ENCODE measurements around the gene TRIM37. TPM values are rescaled to one million over a fixed set of nuclear protein-coding genes. Genes with fewer than 3 reads are reported as not detected.

TRIM37 gene
- polyA plus RNA-seq, 1 of the 3 experiments (the other 2 are of a cell fraction) = 20.5 TPM

GRCh38 chr17:59002126-59002525 lies 104.6 kb downstream of the TRIM37 start:
- Histone ChIP-seq H3K9ac (no peak overlapping the region), H2AFZ (ENCODE audit: low read depth) (no peak overlapping the region), H3K27me3 (ENCODE audit: insufficient read depth) (no peaks in the 10 kb centered on the region), H3F3A (replicated peaks; ENCODE audit: insufficient read depth) (peaks cover 21% of the 10 kb centered on the region), H3K79me2 (ENCODE audit: insufficient read depth) (no peaks in the 10 kb centered on the region), H3K9me2 (no peaks in the 10 kb centered on the region), H3K9me3 (no peaks in the 10 kb centered on the region), H3K4me3 (ENCODE audit: low read depth in 2 of 2, low read length in 1 of 2) (no peak overlapping the region), H3K4me2 (no peak overlapping the region), H3K4me1 (ENCODE audit: control insufficient read depth in 1 of 2, insufficient read depth in 2 of 2, low read depth in 1 of 2, low read length in 1 of 2) (peaks cover 0 to 5% of the 10 kb centered on the region in 2 experiments; a peak in 2 of 4 replicates), H3K36me3 (replicated peaks in 1 of 2; ENCODE audit: control insufficient read depth in 1 of 2, insufficient read depth in 2 of 2, low read length in 1 of 2) (peaks cover 24 to 35% of the 10 kb centered on the region in 2 experiments), H3K27ac (ENCODE audit: low read depth in 2 of 2, low read length in 1 of 2) (no peak overlapping the region), H4K20me1 (ENCODE audit: insufficient read depth) (no peaks in the 10 kb centered on the region)
- WGBS (ENCODE audit: low lambda C conversion rate) = 94% methylated on average over 3 of the region's 3 CpGs
- POLR2A ChIA-PET = interaction anchor here (0.5 kb wide), 1 partner anchor 303 kb away, joined by 4 read pairs; no protein-coding TSS in a partner anchor
- DNase-seq = no peak
- TF ChIP-seq USF1 (IDR thresholded peaks at IDR 0.05; ENCODE audit: borderline replicate concordance, low read depth) (no peak), PBX3 (IDR thresholded peaks at IDR 0.05) (no peak), NRF1 (IDR thresholded peaks at IDR 0.05; ENCODE audit: low read depth, low read length) (no peak), IRF3 (IDR thresholded peaks at IDR 0.05; ENCODE audit: low read depth, low read length) (no peak), FOXJ3 (CRISPR knock-in tag; IDR thresholded peaks at IDR 0.05) (no peak), NFIC (IDR thresholded peaks at IDR 0.05; ENCODE audit: borderline replicate concordance) (no peak), ZBTB33 (IDR thresholded peaks at IDR 0.05; ENCODE audit: borderline replicate concordance, low read depth) (no peak), GATA2 (CRISPR knock-in tag; IDR thresholded peaks at IDR 0.05) (no peak), REST (IDR thresholded peaks at IDR 0.05; ENCODE audit: low read depth, low read length) (no peak), POLR2AphosphoS5 (IDR thresholded peaks at IDR 0.05; ENCODE audit: low read depth, low read length) (no peak), TCF12 (IDR thresholded peaks at IDR 0.05) (no peak), USF2 (IDR thresholded peaks at IDR 0.05; ENCODE audit: borderline replicate concordance, low read depth, low read length) (no peak), JUND (IDR thresholded peaks at IDR 0.05) (no peak), RXRA (IDR thresholded peaks at IDR 0.05; ENCODE audit: borderline replicate concordance, low read depth) (no peak), RFX5 (IDR thresholded peaks at IDR 0.05; ENCODE audit: low read length) (no peak), RAD21 (IDR thresholded peaks at IDR 0.05; ENCODE audit: low read length) (no peak), TAF1 (IDR thresholded peaks at IDR 0.05; ENCODE audit: borderline replicate concordance, low read depth, low read length) (no peak)
- CTCF ChIA-PET = interaction anchor here (1.3 to 14.0 kb wide), 3 partner anchors 290 to 424 kb away, joined by 3 to 204 read pairs (median 4); no protein-coding TSS in a partner anchor
